Kidney (tissue), 14 donors: Measurements from ENCODE around the gene FAM110C. TPM values are rescaled to one million over a fixed set of nuclear protein-coding genes. Genes with fewer than 3 reads are reported as not detected.
"Not testable (repeated sequence)": the region's sequence is repeated elsewhere in the genome, so short reads cannot be mapped to it uniquely, and the experiment has no call there.

ENCODE experiments used
- DNase-seq, 5 donors: peaks; one replicate each; pipeline ENCODE4 v3.0.0-alpha.2; 2013 to 2020
- FAIRE-seq: peaks from 2 replicates; lab custom pipeline; 2012; peaks lifted over from hg19 to GRCh38; lab: Jason Lieb, UNC
- H3K27ac ChIP-seq, 2 donors: one replicate each; pipeline ENCODE4 v1.7.0; 2013; ENCODE audit warnings: low read depth in 2 of 2, low read length in 2 of 2, inconsistent platforms in 1 of 2
- H3K27me3 ChIP-seq: one replicate; pipeline ENCODE4 v1.7.1; 2013; ENCODE audit warnings: low read length, inconsistent platforms; ENCODE audit not compliant: control insufficient read depth, insufficient read depth
- H3K36me3 ChIP-seq, 3 donors: one replicate each; pipeline versions ENCODE4 v1.7.0 to v1.7.1; 2013; ENCODE audit warnings: low read length in 3 of 3, control low read depth in 1 of 3, inconsistent platforms in 1 of 3; ENCODE audit not compliant: insufficient read depth in 3 of 3, control insufficient read depth in 2 of 3
- H3K4me1 ChIP-seq, 3 donors: one replicate each; pipeline versions ENCODE4 v1.7.0 to v1.7.1; 2013; ENCODE audit warnings: low read length in 3 of 3, inconsistent platforms in 1 of 3, low read depth in 1 of 3; ENCODE audit not compliant: control insufficient read depth in 2 of 3, insufficient read depth in 2 of 3
- H3K4me3 ChIP-seq, 3 donors: one replicate each; pipeline versions ENCODE4 v1.7.0 to v1.8.1; 2013; ENCODE audit warnings: low read length in 3 of 3, control low read depth in 1 of 3, inconsistent platforms in 1 of 3
- H3K9ac ChIP-seq, 3 donors: one replicate each; pipeline versions ENCODE4 v1.7.0 to v1.7.1; 2013; ENCODE audit warnings: low read length in 3 of 3, control low read depth in 1 of 3, inconsistent platforms in 1 of 3
- H3K9me3 ChIP-seq, 3 donors: one replicate each; pipeline versions ENCODE4 v1.7.0 to v1.7.1; 2013; ENCODE audit warnings: low read length in 3 of 3, control low read depth in 1 of 3, inconsistent platforms in 1 of 3; ENCODE audit not compliant: control insufficient read depth in 2 of 3, insufficient read depth in 1 of 3
- intact Hi-C: fragments of 100-400 bp; cut with DNase I; formaldehyde crosslinking; loops from one replicate; pipeline ENCODE4 v1.11.1; 2022
- polyA plus RNA-seq: library from polyadenylated mRNA; stranded (reverse); fragments of 350-450 nt; fragmentation: Illumina TruSeq; extraction: RNeasy Lipid Tissue Mini Kit (QIAGEN cat#74804); gene quantifications from one replicate; pipeline ENCODE4 v1.2.3, GENCODE V29; 2014; ENCODE audit warnings: low read depth, low replicate concordance; ENCODE audit not compliant: insufficient read depth
- total RNA-seq: library from RNA; stranded (reverse); fragmentation: NEBNext Ultra II Directional; extraction: Animal tissue kit (Norgen Biotek cat#: 25700); gene quantifications from one replicate; pipeline ENCODE4 v1.2.1, GENCODE V29; 2021
- TF ChIP-seq, protein P1 (sequence below): IDR thresholded peaks from 3 replicates; pipeline ENCODE4 v1.5.1; 2012; ENCODE audit warnings: mild to moderate bottlenecking, moderate library complexity, borderline replicate concordance; ENCODE audit not compliant: insufficient read depth; ENCODE audit errors: extremely low read depth
- donor health status: control.
- donor health status: control.
- donor health status: control.
- donor health status: control.
- donor health status: control.
- donor health status: DM: yes; HTN: yes; CAD: no.
- donor health status: Normal renal cell carcinoma (clear cell type).

Gene FAM110C
- total and polyA plus RNA-seq, 2 donors from 2014 or later = 8.3 to 48.7 TPM

GRCh38 chr2:28406-28975 lies 17.8 kb downstream of the FAM110C start:
- Histone ChIP-seq H3K9me3 (no peaks in the 10 kb centered on the region), H3K9ac (no peak overlapping the region), H3K27ac (no peak overlapping the region), H3K27me3 (no peaks in the 10 kb centered on the region), H3K4me1 (peaks cover 0 to 5% (median 0%) of the 10 kb centered on the region in 3 donors), H3K4me3 (no peak overlapping the region), H3K36me3 (no peaks in the 10 kb centered on the region)
- FAIRE-seq (no peak), DNase-seq (no peak)
- TF ChIP-seq, protein P1, sequence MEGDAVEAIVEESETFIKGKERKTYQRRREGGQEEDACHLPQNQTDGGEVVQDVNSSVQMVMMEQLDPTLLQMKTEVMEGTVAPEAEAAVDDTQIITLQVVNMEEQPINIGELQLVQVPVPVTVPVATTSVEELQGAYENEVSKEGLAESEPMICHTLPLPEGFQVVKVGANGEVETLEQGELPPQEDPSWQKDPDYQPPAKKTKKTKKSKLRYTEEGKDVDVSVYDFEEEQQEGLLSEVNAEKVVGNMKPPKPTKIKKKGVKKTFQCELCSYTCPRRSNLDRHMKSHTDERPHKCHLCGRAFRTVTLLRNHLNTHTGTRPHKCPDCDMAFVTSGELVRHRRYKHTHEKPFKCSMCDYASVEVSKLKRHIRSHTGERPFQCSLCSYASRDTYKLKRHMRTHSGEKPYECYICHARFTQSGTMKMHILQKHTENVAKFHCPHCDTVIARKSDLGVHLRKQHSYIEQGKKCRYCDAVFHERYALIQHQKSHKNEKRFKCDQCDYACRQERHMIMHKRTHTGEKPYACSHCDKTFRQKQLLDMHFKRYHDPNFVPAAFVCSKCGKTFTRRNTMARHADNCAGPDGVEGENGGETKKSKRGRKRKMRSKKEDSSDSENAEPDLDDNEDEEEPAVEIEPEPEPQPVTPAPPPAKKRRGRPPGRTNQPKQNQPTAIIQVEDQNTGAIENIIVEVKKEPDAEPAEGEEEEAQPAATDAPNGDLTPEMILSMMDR = no peak
- intact Hi-C loops = no loop called here

- no peaks in the 10 kb centered on the region for H3K27me3 ChIP-seq
- H3K36me3 ChIP-seq = no peaks in the 10 kb centered on the region
- peaks cover 0 to 5% (median 0%) of the 10 kb centered on the region in 3 donors for H3K4me1 ChIP-seq
- FAIRE-seq (no peak), DNase-seq (no peak)
- no peak overlapping the region for H3K9ac ChIP-seq
- no peak overlapping the region for H3K27ac ChIP-seq
- no peak overlapping the region for H3K4me3 ChIP-seq
- TF ChIP-seq, protein P1 = no peak
- no peaks in the 10 kb centered on the region for H3K9me3 ChIP-seq
- intact Hi-C loops = no loop called here
Observed at GRCh38 chr2:26891-27290, 19.4 kb downstream of the FAM110C start.

- FAIRE-seq = no peak
- intact Hi-C loops = no loop called here
- Histone ChIP-seq H3K4me1 (peaks cover 0 to 5% (median 0%) of the 10 kb centered on the region in 3 donors), H3K4me3 (no peak overlapping the region), H3K9me3 (no peaks in the 10 kb centered on the region), H3K27me3 (no peaks in the 10 kb centered on the region), H3K9ac (no peak overlapping the region), H3K27ac (no peak overlapping the region), H3K36me3 (no peaks in the 10 kb centered on the region)
- DNase-seq = no peak
- TF ChIP-seq, protein P1 = no peak
Observed at GRCh38 chr2:25543-25942, 20.8 kb downstream of the FAM110C start.

DNA sequence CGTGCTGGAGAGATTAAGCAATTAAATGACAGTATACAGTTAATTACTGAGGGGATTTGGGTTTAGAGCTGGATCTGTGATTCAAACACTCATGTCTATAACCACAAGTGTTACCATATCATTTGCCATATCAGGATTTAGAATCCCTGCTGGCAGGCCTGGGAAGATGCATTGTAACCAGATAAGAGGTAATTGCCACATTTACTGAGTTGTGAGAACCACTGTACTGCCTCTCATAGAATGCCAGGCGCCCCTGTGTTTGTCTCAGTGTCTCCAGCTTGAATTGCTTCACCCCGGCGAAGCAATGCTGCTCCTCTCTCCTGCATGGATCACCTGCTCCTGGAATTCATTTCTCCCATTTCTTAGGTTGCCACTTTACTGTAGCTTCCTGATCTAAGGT lies 21.7 kb downstream of the FAM110C start:
- DNase-seq, H3K9ac ChIP-seq, FAIRE-seq, H3K27me3 ChIP-seq, H3K36me3 ChIP-seq, H3K9me3 ChIP-seq, H3K4me1 ChIP-seq, H3K27ac ChIP-seq, H3K4me3 ChIP-seq, intact Hi-C loops: not testable (repeated sequence)
